ENCODE measurements around the gene TSHZ1. TPM values are rescaled to one million over a fixed set of nuclear protein-coding genes. Genes with fewer than 3 reads are reported as not detected.
A peak's percentile ranks its signal among the peaks of the same experiment; 100 is the strongest.

TSHZ1 gene
- total and polyA plus RNA-seq, 2 donors from 2014 or later, result 7.0 to 31.3 TPM

GRCh38 chr18:75216212-75216910, 5.8 kb downstream of the TSHZ1 start:
- FAIRE-seq (no peak), DNase-seq (peak in 1 of 5 donors; percentile 47)
- TF ChIP-seq, protein P1, sequence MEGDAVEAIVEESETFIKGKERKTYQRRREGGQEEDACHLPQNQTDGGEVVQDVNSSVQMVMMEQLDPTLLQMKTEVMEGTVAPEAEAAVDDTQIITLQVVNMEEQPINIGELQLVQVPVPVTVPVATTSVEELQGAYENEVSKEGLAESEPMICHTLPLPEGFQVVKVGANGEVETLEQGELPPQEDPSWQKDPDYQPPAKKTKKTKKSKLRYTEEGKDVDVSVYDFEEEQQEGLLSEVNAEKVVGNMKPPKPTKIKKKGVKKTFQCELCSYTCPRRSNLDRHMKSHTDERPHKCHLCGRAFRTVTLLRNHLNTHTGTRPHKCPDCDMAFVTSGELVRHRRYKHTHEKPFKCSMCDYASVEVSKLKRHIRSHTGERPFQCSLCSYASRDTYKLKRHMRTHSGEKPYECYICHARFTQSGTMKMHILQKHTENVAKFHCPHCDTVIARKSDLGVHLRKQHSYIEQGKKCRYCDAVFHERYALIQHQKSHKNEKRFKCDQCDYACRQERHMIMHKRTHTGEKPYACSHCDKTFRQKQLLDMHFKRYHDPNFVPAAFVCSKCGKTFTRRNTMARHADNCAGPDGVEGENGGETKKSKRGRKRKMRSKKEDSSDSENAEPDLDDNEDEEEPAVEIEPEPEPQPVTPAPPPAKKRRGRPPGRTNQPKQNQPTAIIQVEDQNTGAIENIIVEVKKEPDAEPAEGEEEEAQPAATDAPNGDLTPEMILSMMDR (IDR thresholded peaks at IDR 0.05; ENCODE audit: borderline replicate concordance, extremely low read depth, insufficient read depth), result no peak
- intact Hi-C loops (cut with DNase I), result no loop called here
- Histone ChIP-seq H3K36me3 (ENCODE audit: control insufficient read depth in 2 of 3, insufficient read depth in 3 of 3, low read length in 3 of 3) (no peaks in the 10 kb centered on the region), H3K27me3 (ENCODE audit: control insufficient read depth, insufficient read depth, low read length) (no peaks in the 10 kb centered on the region), H3K4me1 (ENCODE audit: control insufficient read depth in 2 of 3, insufficient read depth in 2 of 3, low read depth in 1 of 3, low read length in 3 of 3) (peaks cover 5 to 66% (median 26%) of the 10 kb centered on the region in 3 donors), H3K27ac (ENCODE audit: low read depth in 2 of 2, low read length in 2 of 2) (peak overlapping the region; percentile 16 to 51), H3K9ac (ENCODE audit: low read length in 3 of 3) (no peak overlapping the region), H3K9me3 (ENCODE audit: control insufficient read depth in 2 of 3, insufficient read depth in 1 of 3, low read length in 3 of 3) (no peaks in the 10 kb centered on the region), H3K4me3 (ENCODE audit: low read length in 3 of 3) (no peak overlapping the region)

DNA sequence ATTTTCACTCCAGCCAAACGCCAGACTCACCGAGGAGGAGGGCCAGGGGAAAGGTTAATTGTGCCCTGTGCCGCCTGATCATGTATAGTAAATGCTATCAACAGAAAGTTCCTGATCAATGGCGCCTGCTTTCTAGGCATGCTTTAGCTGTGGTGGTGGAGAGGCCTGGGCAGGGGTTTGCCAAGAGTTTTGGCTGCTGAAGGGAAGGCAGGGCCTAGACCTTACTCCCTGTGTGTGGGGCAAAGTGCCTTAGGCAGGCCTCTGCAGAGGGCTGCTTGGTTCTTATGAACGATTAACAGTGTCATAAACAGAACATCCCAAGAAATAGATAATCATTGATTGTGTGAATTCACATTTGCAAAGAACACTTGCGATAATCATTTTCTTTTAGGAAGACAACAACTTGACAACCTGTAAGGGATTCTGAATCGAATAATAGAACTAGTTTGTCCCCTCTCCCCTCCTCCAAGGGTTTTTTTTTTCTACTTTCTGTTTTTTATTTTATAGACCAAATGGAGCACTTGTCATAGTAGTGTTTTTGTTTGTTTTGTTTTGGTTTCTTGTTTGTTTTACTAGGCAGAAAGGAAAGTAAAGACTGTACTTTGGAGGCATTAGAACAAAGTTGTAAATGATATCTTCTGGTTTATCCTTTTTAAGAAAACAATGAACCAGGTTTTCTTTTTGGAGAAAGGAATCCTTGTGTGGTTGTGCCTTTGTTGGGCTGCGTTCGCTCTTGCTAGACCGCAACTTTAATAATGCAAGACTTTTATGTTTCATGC, 6.5 kb downstream of the TSHZ1 start:
- H3K4me3 ChIP-seq (ENCODE audit: low read length in 3 of 3), result no peak overlapping the region
- intact Hi-C loops (cut with DNase I), result no loop called here
- H3K9ac ChIP-seq (ENCODE audit: low read length in 3 of 3), result no peak overlapping the region
- TF ChIP-seq, protein P1 (IDR thresholded peaks at IDR 0.05; ENCODE audit: borderline replicate concordance, extremely low read depth, insufficient read depth), result no peak
- peaks cover 5 to 68% (median 26%) of the 10 kb centered on the region in 3 donors for H3K4me1 ChIP-seq (ENCODE audit: control insufficient read depth in 2 of 3, insufficient read depth in 2 of 3, low read depth in 1 of 3, low read length in 3 of 3)
- H3K27me3 ChIP-seq (ENCODE audit: control insufficient read depth, insufficient read depth, low read length), result no peaks in the 10 kb centered on the region
- no peaks in the 10 kb centered on the region for H3K36me3 ChIP-seq (ENCODE audit: control insufficient read depth in 2 of 3, insufficient read depth in 3 of 3, low read length in 3 of 3)
- DNase-seq (no peak), FAIRE-seq (no peak)
- no peaks in the 10 kb centered on the region for H3K9me3 ChIP-seq (ENCODE audit: control insufficient read depth in 2 of 3, insufficient read depth in 1 of 3, low read length in 3 of 3)
- H3K27ac ChIP-seq (ENCODE audit: low read depth in 2 of 2, low read length in 2 of 2), result peak overlapping the region; percentile 16 to 51

DNA sequence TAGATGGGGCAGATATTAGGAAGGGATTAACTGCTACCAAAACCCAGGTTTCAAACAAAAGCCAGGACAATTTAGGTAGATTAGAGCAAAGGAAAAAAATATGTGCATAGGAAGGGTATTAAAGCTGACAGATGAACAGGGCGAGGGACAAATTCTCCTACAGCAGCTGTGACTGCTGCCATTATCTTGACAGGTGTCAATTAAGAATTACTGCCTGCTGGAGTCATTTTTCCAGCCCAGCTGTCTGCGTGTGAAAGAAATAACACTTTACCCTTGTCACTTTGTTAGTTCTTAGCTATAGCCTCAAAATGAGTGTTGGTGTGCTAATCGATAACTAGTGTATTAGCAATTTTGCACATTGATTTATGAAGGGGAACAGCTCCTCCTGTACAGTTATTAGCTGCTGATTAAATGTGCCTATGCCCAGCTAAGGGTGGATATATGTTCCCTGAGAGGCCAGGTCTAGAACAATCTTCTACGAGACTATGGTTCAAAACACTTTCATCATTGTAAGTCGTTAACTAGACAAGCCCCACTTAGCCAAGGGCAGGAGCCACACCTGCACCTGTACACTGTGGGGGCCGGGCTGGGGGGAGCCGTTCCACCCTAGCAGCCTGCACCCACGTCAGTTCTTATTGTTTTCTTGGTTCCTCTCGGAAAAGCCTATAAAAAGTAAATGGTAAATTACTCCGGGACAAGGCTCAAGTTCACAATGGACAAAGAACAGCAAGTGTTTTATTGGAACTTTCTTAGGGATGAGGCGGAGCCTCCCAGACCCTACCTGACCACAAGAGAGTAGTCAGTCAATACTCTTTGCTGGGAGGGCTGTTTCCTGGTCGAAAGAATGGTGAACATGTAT, 7.7 kb downstream of the TSHZ1 start:
- peak overlapping the region in 1 of 2 donors; percentile 54 for H3K27ac ChIP-seq (ENCODE audit: low read depth in 2 of 2, low read length in 2 of 2)
- H3K4me1 ChIP-seq (ENCODE audit: control insufficient read depth in 2 of 3, insufficient read depth in 2 of 3, low read depth in 1 of 3, low read length in 3 of 3), result peaks cover 11 to 64% (median 29%) of the 10 kb centered on the region in 3 donors
- TF ChIP-seq, protein P1 (IDR thresholded peaks at IDR 0.05; ENCODE audit: borderline replicate concordance, extremely low read depth, insufficient read depth), result no peak
- no peaks in the 10 kb centered on the region for H3K27me3 ChIP-seq (ENCODE audit: control insufficient read depth, insufficient read depth, low read length)
- no peak overlapping the region for H3K9ac ChIP-seq (ENCODE audit: low read length in 3 of 3)
- DNase-seq (peak; percentile 55 to 81 (median 64)), FAIRE-seq (no peak)
- intact Hi-C loops (cut with DNase I), result no loop called here
- no peaks in the 10 kb centered on the region for H3K9me3 ChIP-seq (ENCODE audit: control insufficient read depth in 2 of 3, insufficient read depth in 1 of 3, low read length in 3 of 3)
- peak overlapping the region in 2 of 3 donors; percentile 4 to 23 for H3K4me3 ChIP-seq (ENCODE audit: low read length in 3 of 3)
- no peaks in the 10 kb centered on the region for H3K36me3 ChIP-seq (ENCODE audit: control insufficient read depth in 2 of 3, insufficient read depth in 3 of 3, low read length in 3 of 3)
